Fibroblast of mammary gland (primary cell): ENCODE measurements around the gene ACP7.
A peak's percentile ranks its signal among the peaks of the same experiment; 100 is the strongest.

Experiments
- DNase-seq: peaks from one replicate; pipeline ENCODE4 v3.0.0-alpha.2; 2010; ENCODE audit warnings: low read depth
- H3K4me3 ChIP-seq: 2 replicates; pipeline ENCODE4 v1.5.1; 2011; ENCODE audit warnings: low read depth, mild to moderate bottlenecking, low read length, moderate library complexity; ENCODE audit not compliant: control insufficient read depth
- TF ChIP-seq, protein P1 (sequence below): conservative IDR thresholded peaks from 2 replicates; pipeline ENCODE4 v1.5.1; 2011; ENCODE audit warnings: low read depth, low read length, inconsistent platforms; ENCODE audit not compliant: control insufficient read depth, insufficient read depth

The ACP7 gene

DNA sequence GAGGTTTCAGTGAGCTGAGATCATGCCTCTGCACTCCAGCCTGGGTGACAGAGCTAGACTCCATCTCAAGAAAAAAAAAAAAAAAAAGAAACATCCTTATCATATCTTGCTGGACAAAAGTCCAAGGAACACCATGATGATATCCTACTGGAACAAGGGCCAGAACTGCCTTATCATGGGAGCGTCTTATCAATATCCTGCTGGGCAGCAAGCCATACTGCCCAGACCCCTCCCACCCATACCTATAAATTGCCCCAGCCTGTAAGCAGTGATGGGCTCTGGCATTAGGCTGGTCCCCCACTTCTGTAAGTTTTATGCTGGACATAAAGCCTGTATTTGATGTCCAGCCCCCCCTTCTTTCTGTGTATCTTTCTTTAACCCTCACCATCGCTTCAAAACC, 37.1 kb upstream of the ACP7 start:
- DNase-seq: no peak
- TF ChIP-seq, protein P1, sequence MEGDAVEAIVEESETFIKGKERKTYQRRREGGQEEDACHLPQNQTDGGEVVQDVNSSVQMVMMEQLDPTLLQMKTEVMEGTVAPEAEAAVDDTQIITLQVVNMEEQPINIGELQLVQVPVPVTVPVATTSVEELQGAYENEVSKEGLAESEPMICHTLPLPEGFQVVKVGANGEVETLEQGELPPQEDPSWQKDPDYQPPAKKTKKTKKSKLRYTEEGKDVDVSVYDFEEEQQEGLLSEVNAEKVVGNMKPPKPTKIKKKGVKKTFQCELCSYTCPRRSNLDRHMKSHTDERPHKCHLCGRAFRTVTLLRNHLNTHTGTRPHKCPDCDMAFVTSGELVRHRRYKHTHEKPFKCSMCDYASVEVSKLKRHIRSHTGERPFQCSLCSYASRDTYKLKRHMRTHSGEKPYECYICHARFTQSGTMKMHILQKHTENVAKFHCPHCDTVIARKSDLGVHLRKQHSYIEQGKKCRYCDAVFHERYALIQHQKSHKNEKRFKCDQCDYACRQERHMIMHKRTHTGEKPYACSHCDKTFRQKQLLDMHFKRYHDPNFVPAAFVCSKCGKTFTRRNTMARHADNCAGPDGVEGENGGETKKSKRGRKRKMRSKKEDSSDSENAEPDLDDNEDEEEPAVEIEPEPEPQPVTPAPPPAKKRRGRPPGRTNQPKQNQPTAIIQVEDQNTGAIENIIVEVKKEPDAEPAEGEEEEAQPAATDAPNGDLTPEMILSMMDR: no peak
- no peak overlapping the region for H3K4me3 ChIP-seq

GRCh38 chr19:39052243-39052746, 31.9 kb upstream of the ACP7 start:
- DNase-seq: peak; percentile 45
- no peak overlapping the region for H3K4me3 ChIP-seq
- TF ChIP-seq, protein P1: peak; percentile 72

DNA sequence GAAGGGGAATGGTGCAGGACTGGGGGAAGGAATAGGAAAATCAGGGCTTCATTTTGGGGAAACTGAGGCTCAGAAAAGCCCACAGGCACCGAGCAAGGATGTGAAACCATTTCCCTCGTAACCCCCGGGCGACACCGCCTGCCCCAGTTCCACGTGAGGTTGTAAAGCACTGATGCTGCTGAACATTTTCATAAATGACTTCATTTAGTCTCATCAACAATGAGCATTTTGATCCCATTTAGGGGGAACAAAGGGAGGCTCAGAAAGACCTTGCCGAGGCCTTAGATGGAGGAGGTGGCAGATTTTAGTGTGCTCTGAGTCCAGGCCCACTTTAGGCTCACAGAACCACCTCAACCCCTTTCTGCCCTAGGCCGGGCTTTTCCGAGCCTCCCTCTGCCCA, 31.3 kb upstream of the ACP7 start:
- DNase-seq: no peak
- TF ChIP-seq, protein P1: no peak
- no peak overlapping the region for H3K4me3 ChIP-seq

- no peak overlapping the region for H3K4me3 ChIP-seq
- DNase-seq: no peak
- TF ChIP-seq, protein P1: no peak
Observed at GRCh38 chr19:39053276-39054090, 30.7 kb upstream of the ACP7 start.

DNA sequence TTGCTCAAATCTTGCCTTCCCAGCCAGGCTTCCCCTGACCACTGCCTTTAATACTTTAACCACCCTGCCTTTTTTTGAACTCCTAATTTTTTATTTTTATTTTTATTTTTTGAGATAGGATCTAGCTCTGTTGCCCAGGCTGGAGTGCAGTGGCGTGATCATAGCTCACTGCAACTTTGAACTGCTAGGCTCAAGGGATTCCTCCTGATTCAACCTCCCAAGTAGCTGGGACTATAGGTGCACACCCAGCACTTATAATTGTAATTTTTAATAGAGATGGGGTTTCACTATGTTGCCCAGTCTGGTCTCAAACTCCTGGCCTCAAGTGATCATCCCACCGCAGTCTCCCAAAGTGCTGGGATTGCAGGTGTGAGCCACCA, 30.1 kb upstream of the ACP7 start:
- TF ChIP-seq, protein P1: no peak
- DNase-seq: no peak
- H3K4me3 ChIP-seq: no peak overlapping the region

DNA sequence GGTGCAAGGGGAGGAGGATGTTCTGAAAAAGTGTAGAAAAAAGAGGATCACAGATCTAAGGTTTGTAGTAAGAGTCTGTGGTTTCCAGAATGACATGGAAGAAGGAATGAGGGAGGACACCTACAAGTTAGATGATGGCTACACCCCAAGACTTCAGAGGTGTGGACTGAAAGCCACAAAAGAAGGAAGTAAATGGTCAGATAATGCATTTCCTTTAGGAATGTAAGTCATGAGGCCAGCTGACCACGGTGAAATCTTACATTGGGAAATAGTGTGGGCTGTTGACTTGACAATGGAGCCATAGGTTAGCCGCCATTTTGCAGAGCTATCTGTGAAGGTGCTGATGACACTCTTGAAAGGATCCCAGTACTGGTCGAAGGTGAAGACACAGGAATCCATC, 26.6 kb upstream of the ACP7 start:
- TF ChIP-seq, protein P1: no peak
- no peak for DNase-seq
- no peak overlapping the region for H3K4me3 ChIP-seq
